Left renal cortex interstitium (tissue), 4 donors: Measurements from ENCODE around the gene ACIN1. TPM values are rescaled to one million over a fixed set of nuclear protein-coding genes. Genes with fewer than 3 reads are reported as not detected.

Experiments used
- DNase-seq, 4 donors: peaks; one replicate each; pipeline ENCODE4 v3.0.0-alpha.2; 2013; ENCODE audit warnings: low read depth in 4 of 4, low spot score in 2 of 4, missing footprints in 1 of 4
- polyA plus RNA-seq, 4 donors: library from polyadenylated mRNA; unstranded; fragments of 120-200 nt; gene quantifications; one replicate each; pipeline ENCODE4 v1.2.1, GENCODE V29; 2013; ENCODE audit not compliant: insufficient read length in 4 of 4

ACIN1 gene
- polyA plus RNA-seq, 4 donors: 172 to 364 (median 273) TPM

DNA sequence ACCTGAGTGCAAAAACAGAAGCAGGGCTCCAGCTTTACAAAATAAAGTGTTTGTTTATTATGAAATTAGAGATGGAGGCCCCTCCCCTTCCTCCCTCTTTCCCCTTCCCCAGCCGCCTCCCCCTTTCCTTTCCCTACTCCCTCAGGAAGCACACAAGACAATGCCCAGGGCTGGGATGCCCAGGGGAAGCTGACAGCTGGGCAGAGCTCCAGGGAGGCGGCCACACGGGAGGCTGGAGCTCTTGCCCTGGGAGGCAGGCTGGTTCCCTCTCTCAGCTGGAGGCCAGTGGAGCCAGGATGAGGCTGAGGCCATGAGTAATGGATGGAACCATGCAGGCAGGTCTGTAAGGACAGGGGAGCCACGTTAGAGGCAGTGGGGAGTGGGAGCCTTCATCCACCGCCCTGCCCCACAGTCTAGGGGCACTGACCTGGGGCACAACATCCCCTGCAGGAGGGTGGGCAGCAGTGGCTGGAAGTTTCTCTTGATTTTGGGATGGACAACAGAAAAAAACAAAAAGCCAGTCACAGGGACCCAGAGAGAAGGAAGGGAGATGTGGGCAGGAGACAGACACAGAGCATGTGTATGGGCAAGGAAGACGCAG is 47.8 kb downstream of the ACIN1 start:
- DNase-seq: no peak

DNA sequence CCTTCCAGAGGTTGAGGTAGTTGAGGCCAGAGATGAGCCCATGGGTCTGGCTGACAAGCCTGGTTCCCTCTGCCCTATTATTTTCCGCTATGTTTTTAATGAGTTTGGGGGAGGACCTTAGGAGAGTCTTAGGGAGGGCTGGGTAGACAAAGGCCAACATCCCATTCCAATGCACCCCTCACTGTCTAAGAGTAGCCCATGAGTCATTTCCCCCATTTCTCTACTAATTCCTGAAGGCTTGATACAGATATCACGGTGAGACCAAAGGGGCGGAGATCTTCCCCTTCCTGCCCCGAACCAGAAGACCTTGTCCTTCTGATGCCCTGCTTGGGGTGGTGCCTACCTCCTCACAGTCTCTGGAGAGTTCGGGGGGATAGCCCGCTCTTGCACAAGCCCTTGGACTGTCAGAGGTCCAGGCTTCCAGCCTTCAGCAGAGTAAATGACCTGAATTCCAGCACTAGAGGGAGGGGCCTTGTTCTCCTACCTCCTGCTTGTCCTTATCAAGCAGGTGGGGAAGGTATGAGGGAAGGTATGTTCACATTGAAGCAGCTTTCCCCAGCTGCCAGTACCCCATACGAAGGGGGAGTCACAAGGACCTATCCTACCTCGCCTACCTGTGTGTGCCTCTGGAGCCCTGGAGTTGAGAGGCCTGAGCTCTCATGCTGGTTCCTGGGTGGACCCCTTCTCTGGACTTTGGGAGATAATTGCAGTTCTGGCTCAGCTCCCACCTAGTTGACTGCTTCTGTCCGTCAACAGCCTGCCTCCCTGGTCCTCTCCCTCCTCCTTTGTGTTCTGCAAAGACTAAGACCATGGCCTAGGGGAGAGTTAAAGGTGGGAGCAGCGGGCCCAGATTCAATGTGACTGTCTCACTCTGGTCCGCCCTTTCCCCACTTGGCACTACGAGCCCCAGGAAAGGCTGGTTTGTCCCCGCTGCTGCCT is 49.2 kb downstream of the ACIN1 start:
- no peak for DNase-seq

DNA sequence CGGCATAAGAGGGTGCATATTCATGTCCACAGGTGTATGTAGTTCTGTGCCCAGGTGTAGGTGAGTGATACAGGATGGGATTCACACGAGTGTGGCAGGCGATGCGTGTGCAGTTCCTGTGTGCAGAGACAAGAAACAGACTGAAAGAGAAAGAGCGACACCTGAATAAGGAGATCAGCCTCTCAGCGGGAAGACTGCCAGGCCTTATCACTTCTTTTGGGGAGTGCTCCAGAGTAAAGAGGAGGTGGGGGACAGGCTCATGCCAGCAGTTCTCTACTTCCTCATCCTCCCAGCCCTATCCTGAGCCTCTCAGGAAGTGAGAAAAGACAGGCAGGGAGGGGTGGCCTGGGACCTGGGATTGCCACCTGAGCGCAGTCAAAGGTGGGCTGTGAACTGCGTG is 50.1 kb downstream of the ACIN1 start:
- no peak for DNase-seq

DNA sequence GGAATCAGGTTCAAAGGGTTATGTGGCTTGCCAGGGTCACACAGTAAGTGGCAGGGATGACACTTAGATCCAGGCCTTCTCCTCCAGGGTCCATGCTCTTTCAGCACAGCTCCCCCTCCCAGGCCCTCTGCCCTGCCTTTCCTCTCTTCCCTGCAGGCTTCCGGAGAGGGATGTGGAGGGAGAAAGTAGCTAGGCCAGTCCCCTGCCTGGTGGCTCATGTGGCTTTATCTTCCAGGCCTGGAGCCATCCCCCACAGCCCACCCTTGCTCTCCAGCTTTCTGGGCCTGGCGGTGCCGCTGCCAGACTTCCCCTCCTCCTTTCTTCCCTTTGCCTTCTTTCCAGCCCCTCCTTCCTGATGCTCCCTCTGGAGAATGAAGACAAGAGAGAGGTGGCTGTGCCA is 51.2 kb downstream of the ACIN1 start:
- DNase-seq: no peak

DNA sequence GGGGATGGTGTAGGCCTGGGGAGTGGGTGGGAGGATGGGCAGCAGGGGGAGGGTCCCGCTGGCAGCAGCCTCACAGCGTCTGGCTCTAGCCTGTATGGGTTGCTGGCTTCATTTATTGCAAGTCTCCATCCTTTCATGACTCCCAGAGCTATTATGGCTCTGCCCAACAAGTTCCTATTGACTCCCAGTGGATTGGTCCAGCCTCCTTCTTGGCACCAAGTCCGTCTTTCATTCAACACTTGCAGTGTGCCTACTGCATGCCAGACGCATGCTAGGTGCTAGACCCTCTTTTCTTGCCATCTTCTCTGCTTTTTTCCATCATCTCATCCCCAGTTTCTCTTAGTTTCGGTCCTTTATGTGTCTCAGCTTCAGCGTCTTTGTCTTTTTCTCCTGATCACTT is 51.8 kb downstream of the ACIN1 start:
- DNase-seq: no peak

DNA sequence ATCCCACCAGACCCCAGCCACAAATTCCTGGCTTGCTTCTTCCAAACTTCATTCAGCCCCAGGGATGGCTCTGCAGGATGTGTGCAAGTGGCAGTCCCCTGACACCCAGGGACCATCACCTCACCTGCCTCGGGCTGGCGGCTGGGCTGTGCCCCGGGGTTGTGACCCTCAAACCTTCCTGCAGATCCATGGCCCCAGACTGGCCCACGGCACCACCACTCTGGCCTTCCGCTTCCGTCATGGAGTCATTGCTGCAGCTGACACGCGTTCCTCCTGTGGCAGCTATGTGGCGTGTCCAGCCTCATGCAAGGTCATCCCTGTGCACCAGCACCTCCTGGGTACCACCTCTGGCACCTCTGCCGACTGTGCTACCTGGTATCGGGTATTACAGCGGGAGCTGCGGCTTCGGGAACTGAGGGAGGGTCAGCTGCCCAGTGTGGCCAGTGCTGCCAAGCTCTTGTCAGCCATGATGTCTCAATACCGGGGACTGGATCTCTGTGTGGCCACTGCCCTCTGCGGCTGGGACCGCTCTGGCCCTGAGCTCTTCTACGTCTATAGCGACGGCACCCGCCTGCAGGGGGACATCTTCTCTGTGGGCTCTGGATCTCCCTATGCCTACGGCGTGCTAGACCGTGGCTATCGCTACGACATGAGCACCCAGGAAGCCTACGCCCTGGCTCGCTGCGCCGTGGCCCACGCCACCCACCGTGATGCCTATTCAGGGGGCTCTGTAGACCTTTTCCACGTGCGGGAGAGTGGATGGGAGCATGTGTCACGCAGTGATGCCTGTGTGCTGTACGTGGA is 52.6 kb downstream of the ACIN1 start, which contains the start of gene PSMB11:
PSMB11 (plus strand) TSS at position 51 of the 804 bp plus-strand sequence; CDS start at position 65, 14 bp downstream.
- no peak for DNase-seq

DNA sequence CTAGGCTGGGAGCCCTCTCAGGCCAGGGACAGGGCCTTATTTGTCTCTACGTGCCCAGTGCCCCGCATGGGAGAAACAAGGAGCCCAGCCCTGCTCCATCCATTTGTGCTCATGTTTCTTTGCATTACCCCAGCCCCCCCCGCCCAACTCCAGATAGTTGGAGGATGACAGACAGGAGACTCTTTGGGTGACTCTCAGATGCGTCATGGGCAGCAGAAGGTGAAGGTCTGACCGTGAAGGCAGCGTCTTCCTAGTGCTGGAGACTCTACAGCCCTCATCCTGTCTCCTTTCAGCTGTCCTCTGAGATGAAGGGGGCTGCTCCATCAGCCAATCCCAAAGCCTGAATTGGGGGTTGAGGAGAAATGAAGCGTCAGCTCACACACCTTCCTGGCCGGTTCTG is 53.2 kb downstream of the ACIN1 start:
- no peak for DNase-seq

DNA sequence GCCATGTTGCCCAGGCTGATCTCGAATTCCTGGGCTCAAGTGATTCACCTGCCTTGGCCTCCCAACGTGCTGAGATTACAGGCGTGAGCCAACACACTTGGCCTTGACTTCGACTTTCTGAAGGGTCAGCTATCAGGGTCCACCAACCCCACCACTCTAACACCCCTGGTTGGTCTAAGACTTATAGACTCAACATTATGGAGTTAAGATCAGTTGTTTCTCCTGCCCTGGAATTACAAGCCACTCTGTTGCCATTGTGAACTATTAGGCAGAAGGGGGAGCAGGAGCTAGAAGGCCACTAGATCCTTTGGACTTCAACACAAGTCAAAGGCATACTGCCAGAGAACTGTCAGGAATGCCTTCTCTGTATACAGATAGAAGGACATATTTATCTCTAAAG is 54.8 kb downstream of the ACIN1 start:
- DNase-seq: no peak

DNA sequence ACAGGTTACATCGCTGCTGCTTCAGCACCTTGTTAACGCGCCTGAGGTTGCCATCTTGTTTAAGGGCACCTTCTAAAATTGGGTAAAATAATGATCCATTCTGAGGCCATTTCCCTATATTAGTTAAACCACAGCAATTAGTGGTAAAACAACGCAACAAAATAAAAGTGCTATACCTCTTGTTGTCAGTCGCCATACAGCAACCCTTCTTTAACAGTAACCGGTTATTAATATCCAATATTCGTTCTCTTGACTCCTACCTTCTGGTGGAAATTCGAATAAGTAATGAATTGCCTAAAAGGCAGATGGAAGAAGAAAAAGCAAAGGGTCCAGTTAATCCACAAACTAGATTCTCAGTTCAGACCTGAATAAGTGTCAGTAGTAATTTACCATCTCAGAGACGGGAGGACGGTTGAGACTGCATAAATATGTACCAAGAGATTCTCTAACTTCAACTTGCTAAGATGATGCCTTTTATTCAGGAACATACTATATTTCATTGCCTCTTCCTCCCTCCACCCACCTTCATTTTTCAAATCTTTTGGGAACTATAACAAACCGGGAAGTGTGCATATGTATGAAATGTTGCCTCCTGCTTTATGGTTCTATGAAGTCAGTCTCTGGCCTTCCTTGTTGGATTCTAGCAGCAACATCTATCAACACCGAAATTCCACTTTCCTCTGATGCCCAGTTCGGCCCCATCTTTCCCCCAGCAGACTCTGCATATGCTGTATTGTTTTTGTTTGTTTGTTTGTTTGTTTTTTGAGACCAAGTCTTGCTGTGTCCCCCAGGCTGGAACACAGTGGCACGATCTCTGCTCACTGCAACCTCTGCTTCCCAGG is 59.4 kb downstream of the ACIN1 start:
- DNase-seq: no peak

DNA sequence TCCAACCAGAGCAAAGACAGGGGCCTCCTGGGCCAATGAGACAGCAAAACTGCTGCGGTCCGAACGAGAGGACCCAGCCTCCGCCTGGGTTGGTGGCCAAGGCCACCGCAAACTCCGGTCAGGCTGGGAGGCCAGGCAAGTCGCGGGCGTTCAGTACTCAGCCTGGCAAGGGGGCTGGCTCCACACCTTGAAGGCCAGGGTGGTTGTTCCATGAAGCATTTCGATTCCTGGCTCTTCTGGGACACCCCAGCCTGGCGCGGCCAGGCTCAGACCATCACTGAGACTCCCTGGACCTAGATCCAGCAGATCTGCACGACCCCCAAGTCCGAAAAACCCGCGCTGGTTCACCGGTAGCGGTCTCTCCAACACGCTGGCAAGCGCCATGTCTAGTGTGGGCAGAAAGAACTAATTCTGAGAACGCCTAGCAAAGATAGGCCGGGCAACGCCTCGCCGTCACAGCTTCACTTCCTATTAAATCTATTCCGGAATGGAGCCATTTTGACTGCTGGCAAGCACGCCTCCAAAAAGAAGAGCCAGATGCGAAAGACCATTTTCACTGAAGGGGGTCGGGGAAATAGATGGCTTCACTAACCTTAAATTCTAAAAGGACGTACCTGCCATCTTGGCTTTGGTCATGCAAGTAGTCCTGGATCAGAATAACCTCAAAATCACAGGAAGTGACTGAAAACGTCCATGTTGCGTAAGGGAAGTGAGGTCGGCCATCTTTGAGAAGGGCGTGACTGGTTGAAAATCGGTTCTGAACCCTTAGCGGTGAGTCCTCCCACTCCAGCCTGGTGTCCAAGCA is 60.2 kb downstream of the ACIN1 start, which contains the start of gene PSMB5:
PSMB5 (minus strand) TSS at position 403 of the 805 bp plus-strand sequence; CDS start at position 384, 19 bp downstream.
- peak; percentile 90 to 98 (median 94) for DNase-seq

DNA sequence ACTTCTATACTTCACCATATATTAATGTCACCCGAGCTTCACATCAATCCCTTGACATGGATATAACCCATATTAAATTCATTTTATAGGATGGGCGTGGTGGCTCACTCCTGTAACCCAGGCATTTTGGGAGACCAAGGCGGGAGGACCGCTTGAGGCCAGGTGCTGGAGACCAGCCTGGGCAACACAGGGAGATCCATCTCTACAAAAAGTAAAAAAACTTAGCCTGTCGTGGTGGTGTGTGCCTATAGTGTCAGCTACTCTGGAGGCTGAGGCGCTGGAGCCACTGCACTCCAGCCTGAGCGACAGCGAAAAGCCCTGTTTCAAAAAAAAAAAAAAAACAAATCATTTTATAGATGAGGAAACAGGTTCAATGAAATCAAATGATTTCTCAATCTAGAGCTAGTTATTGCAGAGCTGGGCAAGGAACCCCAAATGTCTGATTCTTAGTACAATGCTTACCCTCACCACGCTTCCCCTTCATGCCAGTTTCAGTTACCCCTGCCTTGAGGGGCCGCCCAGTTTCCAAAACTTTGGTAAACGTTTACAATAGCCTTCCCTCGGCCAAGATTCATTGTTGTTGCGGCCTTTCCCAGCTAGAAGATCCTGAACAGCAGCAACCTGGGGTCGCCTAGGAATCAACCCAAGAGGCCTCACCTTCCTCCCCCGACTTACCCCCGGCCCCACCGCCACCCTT is 61.0 kb downstream of the ACIN1 start:
- no peak for DNase-seq

DNA sequence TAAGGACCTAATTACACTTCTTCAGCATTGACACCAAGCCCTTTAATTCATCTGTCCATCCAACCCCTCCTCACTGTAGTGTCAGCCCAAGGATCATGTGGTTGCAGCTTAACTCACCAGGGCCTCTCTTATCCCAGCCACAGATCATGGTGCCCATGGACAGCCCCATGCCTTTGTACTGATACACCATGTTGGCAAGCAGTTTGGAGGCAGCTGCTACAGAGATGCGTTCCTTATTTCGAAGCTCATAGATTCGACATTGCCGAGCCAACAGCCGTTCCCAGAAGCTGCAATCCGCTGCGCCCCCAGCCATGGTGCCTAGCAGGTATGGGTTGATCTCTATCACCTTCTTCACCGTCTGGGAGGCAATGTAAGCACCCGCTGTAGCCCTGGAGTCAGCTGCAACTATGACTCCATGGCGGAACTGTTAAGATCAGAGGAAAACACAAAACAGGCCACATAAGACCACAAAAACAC is 61.6 kb downstream of the ACIN1 start:
- DNase-seq: no peak

DNA sequence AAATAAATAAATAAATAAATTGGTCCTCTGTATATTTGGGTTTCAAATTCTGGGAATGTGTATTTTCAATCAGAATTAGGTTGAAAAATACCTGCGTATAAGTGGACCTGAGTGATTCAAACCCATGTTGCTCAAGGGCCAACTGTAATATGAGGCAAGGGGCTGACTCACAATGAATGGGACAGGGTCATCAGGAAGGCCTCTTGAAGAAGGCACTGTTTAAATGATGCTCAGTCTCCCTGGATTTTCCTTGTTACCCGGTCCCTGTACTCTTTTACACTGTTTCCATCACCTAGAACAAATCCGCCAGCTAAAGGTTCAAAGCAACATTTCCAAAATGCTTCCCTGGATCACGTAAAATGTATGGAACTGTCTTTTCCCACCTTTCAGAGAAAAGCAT is 64.0 kb downstream of the ACIN1 start:
- DNase-seq: no peak

DNA sequence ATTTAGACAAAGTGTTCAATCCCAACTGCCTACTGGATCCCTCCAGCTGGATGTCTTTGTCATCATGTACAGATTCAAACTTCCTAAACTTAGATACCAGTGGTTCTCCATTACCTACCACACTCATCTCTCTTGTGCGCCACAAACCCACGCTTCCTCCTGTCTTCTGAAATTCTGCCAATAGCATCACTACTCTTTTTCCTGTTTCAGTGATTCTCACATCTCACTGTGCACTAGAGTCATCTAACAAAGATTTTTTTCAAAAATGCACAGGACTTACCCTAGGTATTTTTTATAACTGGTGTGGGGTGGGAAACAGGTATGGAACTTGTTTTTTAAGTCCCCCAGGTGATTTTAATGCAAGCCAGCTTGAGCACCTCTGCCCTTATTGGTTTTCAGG is 66.1 kb downstream of the ACIN1 start:
- no peak for DNase-seq

DNA sequence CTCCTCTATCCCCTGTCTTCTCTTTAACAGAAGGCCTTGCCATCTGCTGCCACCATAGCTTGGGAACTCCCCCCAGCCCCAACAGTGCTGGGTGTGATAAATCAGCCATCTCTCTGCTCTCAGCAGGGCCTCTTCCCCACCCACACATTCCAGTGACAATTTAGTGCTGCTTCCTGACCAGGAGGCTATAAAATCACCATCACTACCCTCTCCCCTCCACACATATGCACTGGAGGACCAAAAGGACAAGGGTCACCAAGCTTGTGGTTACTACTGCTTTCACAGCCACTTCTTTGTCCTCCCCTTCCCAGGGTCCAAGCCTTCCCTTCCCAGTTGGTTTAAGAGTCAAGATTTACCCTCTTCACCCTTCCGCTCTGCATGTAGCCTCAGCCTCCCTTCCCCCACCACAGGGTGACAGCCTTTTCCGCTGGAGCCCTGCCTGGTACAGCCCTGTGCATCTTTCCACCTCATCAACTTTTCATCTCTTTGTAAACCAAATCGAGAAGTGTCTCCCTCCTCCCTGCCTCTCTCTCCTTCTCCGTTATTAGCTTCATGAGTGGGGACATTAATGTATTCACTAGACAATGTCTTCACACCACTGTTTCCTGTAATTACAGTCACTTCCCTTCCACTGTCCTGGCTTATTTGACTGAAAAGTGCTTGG is 69.7 kb downstream of the ACIN1 start:
- DNase-seq: no peak

DNA sequence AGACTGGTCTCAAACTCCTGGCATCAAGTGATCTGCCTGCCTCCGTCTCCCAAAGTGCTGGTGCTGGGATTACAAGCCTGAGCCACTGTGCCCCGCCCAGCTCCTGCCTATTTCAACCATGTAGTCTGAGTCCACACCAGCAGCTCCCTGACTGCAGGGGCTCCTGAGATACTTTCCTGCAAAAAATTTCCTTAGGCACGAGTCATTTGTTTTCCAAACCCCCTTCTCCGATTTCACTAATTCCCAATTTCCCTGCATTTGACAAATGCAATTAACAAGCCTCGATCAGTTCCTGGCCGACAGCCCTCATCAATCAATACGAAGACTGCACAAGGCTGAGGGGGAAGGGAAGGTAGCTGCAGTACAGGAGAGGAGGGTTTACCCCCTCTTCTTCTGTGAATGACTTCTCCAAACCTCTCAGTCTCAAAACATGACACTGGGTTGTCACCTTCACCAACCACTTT is 70.3 kb downstream of the ACIN1 start:
- DNase-seq: no peak

DNA sequence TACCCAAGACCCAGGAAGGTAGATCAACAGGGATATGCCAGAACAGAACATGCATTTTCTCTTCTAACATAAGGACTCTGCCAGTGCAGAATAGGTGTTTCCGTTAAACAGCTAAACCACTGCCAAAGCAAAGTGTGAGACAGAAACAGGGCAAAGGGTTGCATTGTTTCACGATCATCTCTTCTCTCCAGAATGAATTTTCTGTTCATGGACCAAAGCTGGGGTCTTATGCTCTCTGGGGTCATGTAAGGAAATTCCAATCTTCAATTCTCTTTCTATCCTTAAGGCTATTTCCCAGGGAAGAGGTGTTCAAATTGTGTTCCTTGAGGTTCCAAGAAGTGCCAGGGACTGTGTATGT is 71.2 kb downstream of the ACIN1 start:
- DNase-seq: no peak
